ENCODE data around the gene NUDT3.
"Not testable (repeated sequence)": the region's sequence is repeated elsewhere in the genome, so short reads cannot be mapped to it uniquely, and the experiment has no call there.

DNA sequence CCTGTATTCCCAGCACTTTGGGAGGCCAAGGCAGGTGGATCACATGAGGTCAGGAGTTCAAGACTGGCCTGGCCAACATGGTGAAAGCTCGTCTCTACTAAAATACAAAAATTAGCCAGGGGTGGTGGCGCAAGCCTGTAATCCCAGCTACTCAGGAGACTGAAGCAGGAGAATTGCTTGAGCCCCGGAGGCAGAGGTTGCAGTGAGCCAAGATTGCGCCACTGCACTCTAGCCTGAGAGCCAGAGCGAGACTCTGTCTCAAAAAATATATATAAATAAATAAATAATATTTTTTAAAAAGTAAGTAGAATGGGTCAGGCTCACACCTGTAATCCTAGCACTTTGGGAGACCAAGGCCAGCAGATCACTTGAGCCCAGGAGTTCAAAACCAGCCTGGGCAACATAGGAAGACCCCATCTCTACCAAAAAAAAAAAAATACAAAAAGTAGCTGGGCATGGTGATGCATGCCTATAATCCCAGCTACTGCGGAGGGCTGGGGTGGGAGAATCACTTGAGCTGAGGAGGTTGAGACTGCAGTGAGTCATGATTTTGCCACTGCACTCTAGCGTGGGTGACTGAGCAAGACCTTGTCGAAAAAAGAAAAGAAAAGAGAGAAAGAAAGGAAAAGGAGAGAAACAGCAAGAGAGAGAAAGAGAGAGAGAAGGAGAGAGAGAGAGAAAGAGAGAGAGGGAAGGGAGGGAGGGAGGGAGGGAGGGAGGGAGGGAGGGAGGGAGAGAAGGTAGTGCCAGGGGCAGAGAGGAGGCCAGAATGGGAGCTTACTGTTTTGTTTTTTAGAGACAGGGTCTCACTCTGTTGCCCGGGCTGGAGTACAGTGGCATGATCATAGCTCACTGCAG lies 26.5 kb downstream of the NUDT3 start:
- TF ChIP-seq, protein P1, sequence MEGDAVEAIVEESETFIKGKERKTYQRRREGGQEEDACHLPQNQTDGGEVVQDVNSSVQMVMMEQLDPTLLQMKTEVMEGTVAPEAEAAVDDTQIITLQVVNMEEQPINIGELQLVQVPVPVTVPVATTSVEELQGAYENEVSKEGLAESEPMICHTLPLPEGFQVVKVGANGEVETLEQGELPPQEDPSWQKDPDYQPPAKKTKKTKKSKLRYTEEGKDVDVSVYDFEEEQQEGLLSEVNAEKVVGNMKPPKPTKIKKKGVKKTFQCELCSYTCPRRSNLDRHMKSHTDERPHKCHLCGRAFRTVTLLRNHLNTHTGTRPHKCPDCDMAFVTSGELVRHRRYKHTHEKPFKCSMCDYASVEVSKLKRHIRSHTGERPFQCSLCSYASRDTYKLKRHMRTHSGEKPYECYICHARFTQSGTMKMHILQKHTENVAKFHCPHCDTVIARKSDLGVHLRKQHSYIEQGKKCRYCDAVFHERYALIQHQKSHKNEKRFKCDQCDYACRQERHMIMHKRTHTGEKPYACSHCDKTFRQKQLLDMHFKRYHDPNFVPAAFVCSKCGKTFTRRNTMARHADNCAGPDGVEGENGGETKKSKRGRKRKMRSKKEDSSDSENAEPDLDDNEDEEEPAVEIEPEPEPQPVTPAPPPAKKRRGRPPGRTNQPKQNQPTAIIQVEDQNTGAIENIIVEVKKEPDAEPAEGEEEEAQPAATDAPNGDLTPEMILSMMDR (IDR thresholded peaks at IDR 0.05) = not testable (repeated sequence)
- not testable (repeated sequence) for TF ChIP-seq POLR2AphosphoS5 (IDR thresholded peaks at IDR 0.05)

Data from transverse colon (tissue), 4 donors.